IPS-18c (cell line): ENCODE results near the gene VCL.
"Not testable (repeated sequence)": the region's sequence is repeated elsewhere in the genome, so short reads cannot be mapped to it uniquely, and the experiment has no call there.

Experiments used
- H3K4me3 ChIP-seq: 2 replicates; pipeline ENCODE4 v1.7.0; 2013; ENCODE audit warnings: low read depth, mild to moderate bottlenecking, low read length, moderate library complexity; ENCODE audit not compliant: insufficient read depth
- H3K9me3 ChIP-seq: one replicate; pipeline ENCODE4 v1.6.1; 2013; ENCODE audit warnings: mild to moderate bottlenecking, low read length, moderate library complexity; ENCODE audit not compliant: control insufficient read depth, insufficient read depth

Gene VCL

DNA sequence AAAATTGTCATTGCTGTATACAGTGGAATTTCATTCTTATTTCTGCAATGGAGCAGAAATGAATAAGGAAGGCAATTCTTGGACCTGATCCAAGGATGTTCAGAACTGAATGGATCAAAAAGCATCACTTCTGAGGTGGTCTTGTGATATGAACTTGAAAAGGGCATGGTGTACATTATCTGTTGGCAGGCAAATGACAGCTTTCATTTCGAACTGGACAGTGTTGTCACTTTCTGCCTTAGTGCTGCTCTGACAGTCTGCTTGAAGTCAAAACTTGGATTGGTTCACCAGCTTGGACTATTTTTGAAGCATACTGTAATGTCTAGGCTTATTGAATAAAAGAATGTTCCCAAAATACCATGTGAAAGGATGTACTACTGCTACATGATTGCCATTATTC, 52.0 kb downstream of the VCL start:
- no peak overlapping the region for H3K4me3 ChIP-seq

DNA sequence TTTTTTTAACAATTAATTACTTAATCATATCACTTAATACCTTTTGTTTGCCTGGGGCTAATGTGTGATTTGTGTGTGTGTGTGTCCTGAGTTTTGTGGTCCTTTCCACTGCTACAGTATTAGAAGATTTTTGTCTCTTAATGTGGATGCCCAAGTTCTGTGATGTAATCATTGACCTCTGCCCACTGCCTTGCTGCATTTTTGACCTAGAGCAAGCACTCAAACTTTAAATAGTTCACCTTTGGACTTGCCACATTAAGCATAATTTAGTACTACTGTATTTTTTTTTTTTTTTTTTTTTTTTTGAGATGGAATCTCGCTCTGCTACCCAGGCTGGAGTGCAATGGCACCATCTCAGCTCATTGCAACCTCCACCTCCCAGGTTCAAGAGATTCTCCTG, 52.7 kb downstream of the VCL start:
- H3K4me3 ChIP-seq: no peak overlapping the region
- no peaks in the 10 kb centered on the region for H3K9me3 ChIP-seq

More for the DNA sequence above, 52.0 kb downstream of the VCL start:
- H3K9me3 ChIP-seq: no peaks in the 10 kb centered on the region

DNA sequence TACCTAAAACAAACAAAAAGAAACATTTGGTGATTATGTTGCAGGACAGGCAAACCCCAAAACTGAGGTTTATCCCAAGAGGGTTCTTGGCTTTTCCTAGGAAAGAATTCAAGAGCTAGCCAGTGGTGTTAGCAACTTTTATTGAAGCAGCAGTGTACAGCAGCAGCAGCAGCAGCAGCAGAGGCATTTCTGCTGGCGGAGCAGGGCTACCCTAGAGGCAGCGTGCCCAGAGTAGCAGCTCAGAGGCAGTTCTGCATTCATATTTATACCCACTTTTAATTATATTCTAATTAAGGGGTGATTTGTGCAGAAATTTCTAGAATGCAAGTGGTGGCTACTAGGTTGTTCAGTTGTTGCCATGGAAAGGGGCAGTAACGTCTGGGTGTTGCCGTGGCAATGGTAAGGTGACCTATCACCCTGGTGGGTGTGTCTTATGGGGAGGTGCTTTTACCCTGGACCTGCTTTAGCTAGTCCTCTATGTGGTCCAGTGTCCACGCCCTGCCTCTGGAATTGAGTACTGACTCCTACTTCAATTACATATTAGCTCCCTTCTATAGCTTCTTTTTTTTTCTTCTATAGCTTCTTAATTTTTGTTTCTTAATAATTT, 53.9 kb downstream of the VCL start:
- Histone ChIP-seq H3K9me3 (no peaks in the 10 kb centered on the region), H3K4me3 (no peak overlapping the region)

DNA sequence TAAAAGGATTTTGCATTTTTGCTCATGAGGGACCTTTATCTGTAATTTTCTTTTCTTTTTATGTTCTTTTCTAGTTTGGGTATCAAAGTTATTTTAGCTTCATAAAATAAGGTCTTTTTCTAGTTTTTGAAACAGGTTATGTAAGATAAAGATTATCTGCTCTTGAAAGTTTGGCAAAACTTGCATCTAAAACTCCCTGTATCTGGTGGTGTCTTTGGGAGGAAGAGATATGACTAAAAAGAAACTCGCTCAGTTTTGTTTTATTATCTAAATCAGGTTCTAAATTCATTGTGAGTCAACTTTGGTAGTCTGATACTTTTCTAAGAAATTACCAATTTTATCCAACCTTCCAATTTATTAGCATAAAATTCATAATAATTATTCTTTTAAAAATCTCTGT, 55.1 kb downstream of the VCL start:
- H3K4me3 ChIP-seq: no peak overlapping the region
- H3K9me3 ChIP-seq: no peaks in the 10 kb centered on the region

DNA sequence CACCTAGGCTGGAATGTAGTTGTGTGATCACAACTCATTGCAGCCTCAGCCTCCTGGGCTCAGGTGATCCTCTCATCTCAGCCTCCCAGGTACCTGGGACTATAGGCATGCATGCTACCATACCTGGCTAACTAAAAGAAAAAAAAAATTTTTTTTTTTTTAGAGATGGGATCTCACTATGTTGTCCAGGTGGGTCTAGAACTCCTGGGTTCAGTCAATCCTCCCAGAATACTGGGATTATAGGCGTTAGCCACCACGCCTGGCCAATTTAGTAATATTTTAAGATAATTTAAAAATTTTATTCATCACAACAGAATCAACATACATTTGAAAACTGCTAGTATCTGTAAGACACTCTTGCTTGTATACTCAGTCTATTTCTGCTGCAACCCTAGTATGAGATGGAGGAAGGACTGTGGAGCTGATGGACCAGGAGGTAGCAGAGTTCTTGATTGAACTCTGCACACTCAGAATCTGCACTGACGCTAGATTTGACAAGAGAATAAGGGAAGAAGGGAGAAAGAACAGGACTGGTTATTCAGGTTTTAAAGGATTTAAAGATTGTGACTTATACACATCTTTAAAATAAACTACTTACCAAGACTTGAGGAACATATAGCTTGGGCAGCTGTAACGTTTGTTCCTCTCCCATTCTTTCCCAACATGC, 57.6 kb downstream of the VCL start:
- Histone ChIP-seq H3K9me3 (no peaks in the 10 kb centered on the region), H3K4me3 (no peak overlapping the region)

DNA sequence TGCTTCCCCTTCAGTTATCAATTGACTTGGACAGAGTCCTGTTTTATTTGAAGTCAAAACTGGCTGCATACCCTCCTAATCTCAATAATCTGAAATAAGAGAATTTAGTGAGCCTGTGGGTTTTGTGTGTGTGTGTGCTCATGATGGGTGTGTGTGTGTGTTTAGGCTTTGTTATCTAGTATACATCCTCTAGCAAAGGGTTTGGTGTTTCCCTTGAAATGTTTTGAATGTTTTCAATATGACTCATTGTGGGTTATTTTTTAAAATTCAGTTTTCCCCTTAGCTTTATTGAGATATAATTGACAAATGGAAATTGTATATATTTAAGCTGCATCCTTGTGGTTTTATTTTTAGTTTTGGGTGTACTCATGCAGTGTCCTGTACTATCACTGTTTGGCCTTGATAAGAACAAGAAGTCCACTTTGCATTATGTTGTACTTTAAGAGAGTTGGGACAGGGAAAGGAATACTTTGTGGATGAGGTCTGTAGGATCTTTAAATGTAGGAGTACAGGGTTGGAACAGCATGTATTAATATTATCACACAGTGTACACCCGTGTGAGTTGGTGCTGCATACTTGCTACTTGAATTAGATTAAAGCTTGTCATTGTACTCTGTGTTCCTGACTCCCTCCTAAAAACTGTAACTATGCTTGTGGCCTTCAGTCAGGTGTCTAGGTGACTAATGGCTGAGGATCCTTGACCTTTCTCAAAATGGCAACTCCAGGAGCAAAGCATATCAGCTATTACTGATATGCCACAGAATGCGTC, 58.3 kb downstream of the VCL start:
- no peaks in the 10 kb centered on the region for H3K9me3 ChIP-seq
- H3K4me3 ChIP-seq: no peak overlapping the region

DNA sequence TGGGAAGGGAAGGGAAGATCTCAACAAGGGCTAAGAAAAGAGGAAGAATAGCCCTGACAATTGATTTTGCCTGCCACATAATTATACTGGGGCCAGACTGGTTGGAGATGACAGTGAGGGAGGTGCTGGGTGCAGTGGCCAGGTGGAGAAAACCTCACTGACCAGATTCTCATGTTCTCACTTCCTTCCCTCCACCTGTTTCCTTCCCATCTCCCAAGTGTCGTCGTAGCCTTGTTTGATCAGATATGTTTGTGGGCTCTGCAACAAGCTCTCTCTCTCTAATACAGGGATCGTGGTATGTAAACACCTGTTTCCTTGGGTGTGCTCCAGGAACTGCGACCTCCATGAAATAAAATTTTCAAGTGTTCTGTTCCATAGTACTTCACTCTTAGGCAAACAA, 60.2 kb downstream of the VCL start:
- Histone ChIP-seq H3K4me3 (no peak overlapping the region), H3K9me3 (no peaks in the 10 kb centered on the region)

DNA sequence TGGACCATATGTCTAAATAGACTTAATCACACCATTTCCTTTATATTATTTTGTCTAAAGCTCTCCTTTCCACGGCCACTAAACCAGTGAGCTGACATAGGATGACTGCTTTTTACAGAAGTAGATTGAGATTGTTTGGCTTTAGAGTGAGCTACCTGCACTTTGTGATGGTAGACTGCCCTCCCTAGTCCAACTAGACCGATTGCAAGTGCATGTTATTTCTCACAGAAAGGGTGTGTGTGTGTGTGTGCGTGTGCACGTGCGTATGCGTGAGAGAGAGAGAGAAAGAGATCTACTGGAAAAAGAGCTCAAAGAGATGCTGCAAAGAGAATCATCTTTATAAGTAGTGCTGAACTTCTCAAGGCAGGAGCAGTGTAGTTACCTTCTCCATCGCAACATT, 60.7 kb downstream of the VCL start:
- no peaks in the 10 kb centered on the region for H3K9me3 ChIP-seq
- no peak overlapping the region for H3K4me3 ChIP-seq

DNA sequence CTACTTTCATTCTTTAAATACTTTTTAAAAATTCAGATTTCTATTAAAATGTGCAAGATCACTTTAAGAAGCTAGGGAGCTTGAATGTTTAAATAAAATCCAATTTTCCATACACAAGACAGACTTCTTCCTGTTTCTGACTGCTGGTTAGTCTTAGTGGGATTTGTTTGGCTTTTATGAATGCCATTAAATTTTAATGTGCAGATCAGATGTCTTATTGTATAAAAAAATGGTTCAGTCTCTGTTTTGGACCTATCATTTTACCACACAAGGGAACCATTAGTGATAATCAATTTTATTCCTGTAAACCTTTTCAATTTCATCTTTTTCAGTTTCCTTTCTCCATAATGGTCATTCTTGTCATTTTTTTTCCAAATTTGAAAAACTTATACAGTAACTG, 63.2 kb downstream of the VCL start:
- Histone ChIP-seq H3K9me3 (no peaks in the 10 kb centered on the region), H3K4me3 (no peak overlapping the region)

DNA sequence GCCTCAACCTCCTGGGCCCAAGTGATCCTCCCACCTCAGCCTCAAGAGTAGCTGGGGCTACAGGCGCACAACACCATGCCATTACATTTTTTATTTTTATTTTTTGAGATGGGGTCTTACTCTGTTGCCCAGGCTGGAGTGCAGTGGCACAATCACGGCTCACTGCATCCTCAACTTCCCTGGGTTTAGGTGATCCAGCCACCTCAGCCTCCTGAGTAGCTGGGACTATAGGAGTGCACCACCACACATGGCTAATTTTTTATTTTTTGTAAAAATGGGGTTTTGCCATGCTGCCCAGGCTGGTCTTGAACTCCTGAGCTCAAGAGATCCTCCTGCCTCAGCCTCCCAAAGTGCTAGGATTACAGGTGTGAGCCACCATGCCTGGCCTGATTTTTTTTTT, 64.1 kb downstream of the VCL start:
- H3K4me3 ChIP-seq, H3K9me3 ChIP-seq: not testable (repeated sequence)

DNA sequence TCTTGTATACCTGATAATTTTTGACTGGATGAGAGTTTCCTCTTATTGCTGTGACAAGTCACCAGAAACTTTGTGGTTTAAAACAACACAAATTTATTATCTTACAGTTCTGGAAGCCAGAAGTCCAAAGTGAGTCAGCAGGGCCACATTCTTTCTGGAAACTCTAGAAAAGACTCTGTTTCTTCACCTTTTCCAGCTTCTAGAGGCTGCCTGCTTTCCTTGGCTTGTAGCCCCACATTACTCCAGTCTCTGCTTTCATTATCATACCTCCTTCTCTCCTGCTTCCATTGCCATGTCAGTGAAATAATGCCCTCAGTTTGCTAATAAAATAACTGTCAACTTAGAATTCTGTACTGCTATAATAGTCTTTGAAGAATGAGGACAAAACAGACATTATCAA, 65.3 kb downstream of the VCL start:
- no peaks in the 10 kb centered on the region for H3K9me3 ChIP-seq

DNA sequence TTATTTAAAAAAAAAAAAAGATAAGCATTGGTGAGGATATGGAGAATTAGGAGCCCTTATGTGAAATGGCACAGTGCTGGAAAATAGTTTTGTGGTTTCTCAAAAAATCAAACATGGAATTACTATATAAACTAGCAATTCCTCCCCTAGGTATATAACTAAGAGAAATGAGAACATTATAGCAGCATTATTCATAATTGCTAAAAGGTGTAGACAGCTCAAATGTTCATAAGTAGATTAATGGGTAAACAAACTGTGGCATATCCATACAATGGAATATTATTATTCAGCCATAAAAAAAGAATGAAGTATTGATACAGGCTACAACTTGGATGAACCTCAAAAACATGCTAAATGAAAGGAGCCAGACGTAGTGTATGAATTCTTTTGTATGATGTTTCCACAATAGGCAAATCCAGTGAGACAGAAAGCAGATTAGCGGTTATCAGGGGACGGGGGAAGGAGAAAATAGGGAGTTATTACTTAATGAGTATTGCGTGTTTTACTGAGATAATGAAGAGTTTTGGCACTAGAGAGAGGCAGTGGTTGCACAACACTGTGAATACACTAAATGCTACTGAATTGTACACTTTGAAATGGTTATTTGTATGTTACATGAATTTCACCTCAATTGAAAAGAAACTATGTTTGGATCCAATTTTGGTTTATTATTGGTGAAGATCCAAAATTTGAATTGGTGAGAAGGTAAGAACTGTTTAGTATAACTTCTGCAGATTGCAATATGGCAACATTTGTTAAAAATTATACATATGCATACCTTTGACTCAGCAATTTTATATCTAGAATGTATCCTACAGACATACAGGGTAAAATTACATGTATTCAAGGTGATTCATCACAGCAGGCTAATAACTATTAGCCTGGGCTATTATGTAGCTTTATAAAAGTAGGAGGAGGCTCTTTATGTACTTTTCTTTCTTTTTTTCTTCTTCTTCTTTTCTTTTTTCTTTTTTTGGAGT, 69.7 kb downstream of the VCL start:
- no peaks in the 10 kb centered on the region for H3K9me3 ChIP-seq

More for the DNA sequence above, 65.3 kb downstream of the VCL start:
- no peak overlapping the region for H3K4me3 ChIP-seq

DNA sequence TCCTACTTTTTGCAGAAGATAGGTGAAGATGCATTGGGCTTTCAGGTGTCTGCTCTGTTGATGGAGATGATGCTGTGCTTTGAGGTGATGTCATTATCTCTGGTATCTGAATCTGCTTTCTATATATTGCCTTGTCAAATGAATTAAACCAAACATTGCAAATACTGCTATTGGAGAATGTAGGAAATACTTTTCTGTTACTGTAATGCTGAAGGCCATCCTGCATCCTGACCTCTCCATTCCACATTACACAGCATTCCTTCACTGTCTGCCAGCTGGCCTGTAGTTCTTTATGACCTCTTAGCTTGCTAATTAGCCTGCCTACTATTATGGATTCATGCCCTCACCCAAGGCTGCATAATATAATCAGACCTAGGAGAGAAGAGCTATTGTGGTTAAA, 73.2 kb downstream of the VCL start:
- Histone ChIP-seq H3K4me3 (no peak overlapping the region), H3K9me3 (no peaks in the 10 kb centered on the region)

More for the DNA sequence above, 69.7 kb downstream of the VCL start:
- H3K4me3 ChIP-seq: no peak overlapping the region

DNA sequence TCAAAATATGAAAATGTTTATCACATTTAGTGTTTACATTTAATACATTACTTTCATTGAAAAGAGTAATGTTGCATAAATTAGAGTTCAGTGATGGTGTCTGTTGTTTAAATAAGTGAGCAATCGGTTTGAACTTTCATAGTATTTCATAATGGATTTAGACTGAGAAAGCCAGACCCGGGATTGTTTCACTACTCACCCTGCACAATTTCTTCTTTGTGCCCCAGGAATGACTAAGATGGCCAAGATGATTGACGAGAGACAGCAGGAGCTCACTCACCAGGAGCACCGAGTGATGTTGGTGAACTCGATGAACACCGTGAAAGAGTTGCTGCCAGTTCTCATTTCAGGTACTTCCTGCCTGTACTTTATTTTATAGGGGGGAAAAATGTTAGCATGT, 74.6 kb downstream of the VCL start:
- no peak overlapping the region for H3K4me3 ChIP-seq
- H3K9me3 ChIP-seq: no peaks in the 10 kb centered on the region

DNA sequence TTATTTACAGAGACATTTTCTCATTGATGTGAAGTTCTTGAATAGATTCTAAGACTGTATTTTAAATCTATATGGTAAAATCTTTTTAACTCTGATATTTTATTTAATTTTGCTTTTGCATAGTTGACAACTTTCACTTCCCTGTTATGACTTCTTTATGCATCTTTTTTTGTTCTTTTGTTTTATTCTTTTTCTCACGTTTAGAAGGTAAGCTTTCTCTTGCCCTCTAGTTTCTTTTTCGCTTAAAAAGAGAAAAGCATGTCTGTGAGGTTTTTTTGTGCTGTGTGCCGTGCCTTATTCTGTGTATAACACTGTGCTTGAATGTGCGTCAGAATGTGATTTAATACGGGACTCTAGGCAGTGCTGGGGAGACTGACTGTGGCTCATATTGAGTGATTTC, 78.0 kb downstream of the VCL start:
- H3K9me3 ChIP-seq: no peaks in the 10 kb centered on the region
- no peak overlapping the region for H3K4me3 ChIP-seq

DNA sequence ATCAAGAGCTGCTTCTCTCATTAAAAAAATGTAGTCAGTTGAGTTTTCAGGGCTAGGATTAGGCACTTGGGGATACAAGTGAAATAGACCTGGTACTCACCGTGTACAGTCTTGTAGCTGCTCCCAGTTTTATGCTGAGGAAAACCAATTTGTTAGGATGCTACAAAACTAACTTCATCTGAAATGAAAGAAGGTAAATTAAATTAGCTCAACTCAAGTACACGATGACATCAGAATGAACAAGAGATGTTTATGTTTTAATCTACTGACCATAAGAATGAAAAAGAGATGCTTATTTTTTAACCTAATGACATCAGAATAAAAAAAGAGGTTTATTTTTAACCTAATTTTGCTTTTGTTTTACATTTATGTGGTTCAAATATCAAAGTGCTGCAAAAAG, 79.0 kb downstream of the VCL start:
- Histone ChIP-seq H3K4me3 (no peak overlapping the region), H3K9me3 (no peaks in the 10 kb centered on the region)

DNA sequence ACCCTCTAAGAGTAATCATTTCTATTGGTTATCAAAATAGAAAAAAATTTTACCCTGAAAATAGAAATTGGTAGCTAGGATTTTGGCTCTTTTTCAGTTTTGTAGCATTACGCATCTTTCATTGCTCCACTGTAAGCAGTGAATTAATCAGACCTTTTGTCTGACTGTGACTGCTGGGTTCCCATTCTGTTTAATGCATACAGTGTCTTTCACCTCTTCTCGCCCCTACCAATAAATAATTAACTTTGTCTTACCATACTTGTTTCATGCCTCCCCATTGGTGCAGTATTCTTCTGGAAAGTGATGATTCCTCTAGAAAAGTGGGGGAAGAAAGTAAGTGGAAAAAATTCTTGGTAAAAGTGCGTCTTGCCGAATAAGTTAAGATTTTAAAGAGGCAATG, 79.5 kb downstream of the VCL start:
- Histone ChIP-seq H3K9me3 (no peaks in the 10 kb centered on the region), H3K4me3 (no peak overlapping the region)
